Adrenal gland (tissue), 5 donors: Measurements from ENCODE around the gene DPM2.

Experiments used
- POLR2A ChIP-seq, 2 donors: fragments of 450-650 bp; IDR thresholded peaks; one replicate each; pipeline ENCODE4 v1.6.1; 2017; ENCODE audit warnings: antibody characterized with exemption in 2 of 2, mild to moderate bottlenecking in 2 of 2, moderate library complexity in 1 of 2
- TF ChIP-seq, protein P1 (sequence below), 6 experiments: fragments of 450-650 bp in 4 of 6; fragments of 200-600 bp in 2 of 6; sonication (generic) in 1 of 6; IDR thresholded peaks; 1 replicate in 5 of 6; 2 replicates in 1 of 6; pipeline versions ENCODE4 v1.5.1 to v1.8.0; 2016 to 2021; ENCODE audit warnings: antibody characterized with exemption in 6 of 6, mild to moderate bottlenecking in 2 of 6, moderate library complexity in 1 of 6
- donor health status: DM: no; HTN: no; CAD: no.

DNA sequence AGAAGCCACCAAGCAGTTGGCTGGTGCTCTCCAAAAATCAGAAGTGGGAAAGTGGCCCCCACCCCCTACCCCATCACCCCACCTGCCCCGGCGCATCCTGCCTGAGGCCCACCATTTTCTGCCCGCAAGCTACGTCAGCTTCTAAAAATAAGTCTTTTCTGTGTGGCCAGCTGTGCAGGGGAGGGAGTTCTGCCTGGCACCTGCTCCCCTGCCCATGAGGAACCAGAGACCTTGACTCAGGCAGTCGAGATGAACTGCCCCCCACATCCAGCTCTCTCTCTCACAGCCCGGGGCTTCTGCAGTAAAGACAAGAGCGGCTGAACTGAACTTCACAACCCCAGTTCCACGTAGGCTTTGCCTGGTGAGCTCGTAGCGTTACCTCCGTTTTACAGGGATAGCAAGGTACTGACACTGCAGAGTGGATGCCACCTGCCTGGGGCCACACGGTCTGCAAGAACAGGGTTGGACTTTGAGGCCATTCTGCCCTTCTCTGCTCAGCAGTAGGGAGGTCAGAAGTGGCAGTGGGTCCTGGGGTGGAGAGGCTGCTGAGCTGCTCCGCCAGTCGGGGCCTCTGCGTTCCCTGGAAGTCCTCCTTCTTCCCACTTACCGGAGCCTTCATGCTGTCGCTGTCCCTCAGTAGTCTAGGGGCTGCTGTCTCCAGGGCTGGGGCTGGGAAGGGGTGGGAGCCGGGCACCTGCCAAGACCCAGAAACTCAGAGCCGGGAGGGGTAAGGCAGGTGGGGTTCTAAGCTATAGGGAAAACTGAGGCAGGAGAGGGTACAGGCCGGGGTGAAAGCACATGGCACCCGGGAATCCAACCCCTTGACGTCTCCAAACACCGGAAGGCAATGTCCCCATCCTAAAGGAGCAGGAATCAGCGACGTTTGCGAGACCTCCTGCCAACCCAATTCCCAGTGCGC lies 21.6 kb downstream of the DPM2 start:
- TF ChIP-seq POLR2A (IDR thresholded peaks at IDR 0.05) = no peak
- TF ChIP-seq, protein P1, sequence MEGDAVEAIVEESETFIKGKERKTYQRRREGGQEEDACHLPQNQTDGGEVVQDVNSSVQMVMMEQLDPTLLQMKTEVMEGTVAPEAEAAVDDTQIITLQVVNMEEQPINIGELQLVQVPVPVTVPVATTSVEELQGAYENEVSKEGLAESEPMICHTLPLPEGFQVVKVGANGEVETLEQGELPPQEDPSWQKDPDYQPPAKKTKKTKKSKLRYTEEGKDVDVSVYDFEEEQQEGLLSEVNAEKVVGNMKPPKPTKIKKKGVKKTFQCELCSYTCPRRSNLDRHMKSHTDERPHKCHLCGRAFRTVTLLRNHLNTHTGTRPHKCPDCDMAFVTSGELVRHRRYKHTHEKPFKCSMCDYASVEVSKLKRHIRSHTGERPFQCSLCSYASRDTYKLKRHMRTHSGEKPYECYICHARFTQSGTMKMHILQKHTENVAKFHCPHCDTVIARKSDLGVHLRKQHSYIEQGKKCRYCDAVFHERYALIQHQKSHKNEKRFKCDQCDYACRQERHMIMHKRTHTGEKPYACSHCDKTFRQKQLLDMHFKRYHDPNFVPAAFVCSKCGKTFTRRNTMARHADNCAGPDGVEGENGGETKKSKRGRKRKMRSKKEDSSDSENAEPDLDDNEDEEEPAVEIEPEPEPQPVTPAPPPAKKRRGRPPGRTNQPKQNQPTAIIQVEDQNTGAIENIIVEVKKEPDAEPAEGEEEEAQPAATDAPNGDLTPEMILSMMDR (IDR thresholded peaks at IDR 0.05) = no peak
